Type B pancreatic cell (in vitro differentiated cells): ENCODE measurements around the gene SLC5A8. TPM values are rescaled to one million over a fixed set of nuclear protein-coding genes. Genes with fewer than 3 reads are reported as not detected.

ENCODE experiments used
- DNase-seq: peaks from one replicate; pipeline ENCODE4 v3.0.0; 2021; ENCODE audit warnings: mixed read lengths; ENCODE audit not compliant: unreplicated experiment; ENCODE audit errors: extremely low spot score
- H3K27ac Mint-ChIP-seq: 2 replicates; pipeline ENCODE4 v1.8.0; 2021; ENCODE audit warnings: mild to moderate bottlenecking, mixed read lengths
- H3K27me3 Mint-ChIP-seq: 2 replicates; pipeline ENCODE4 v1.8.0; 2021; ENCODE audit warnings: mixed read lengths
- H3K36me3 Mint-ChIP-seq: 2 replicates; pipeline ENCODE4 v1.8.0; 2021; ENCODE audit warnings: mixed read lengths
- H3K4me1 Mint-ChIP-seq: one replicate; pipeline ENCODE4 v1.8.0; 2021; ENCODE audit warnings: mixed read lengths; ENCODE audit not compliant: unreplicated experiment
- H3K4me3 Mint-ChIP-seq: 2 replicates; pipeline ENCODE4 v1.8.0; 2021; ENCODE audit warnings: mild to moderate bottlenecking, mixed read lengths
- H3K9me3 Mint-ChIP-seq: 2 replicates; pipeline ENCODE4 v1.8.0; 2021; ENCODE audit warnings: mixed read lengths
- long read RNA-seq: library from polyadenylated mRNA; unstranded; transcript quantifications from one replicate; pipeline ENCODE4 v2.0.0, GENCODE V29; 2020
- total RNA-seq: library from RNA; stranded (reverse); gene quantifications from 2 replicates; pipeline ENCODE4 v1.2.1, GENCODE V29; 2021; ENCODE audit warnings: low replicate concordance
- TF ChIP-seq, protein P1 (sequence below): fragments of 200-600 bp; sonication (generic); conservative IDR thresholded peaks from 2 replicates; pipeline ENCODE4 v1.5.0; 2021; ENCODE audit warnings: antibody characterized with exemption, mild to moderate bottlenecking

Gene SLC5A8, protein sequence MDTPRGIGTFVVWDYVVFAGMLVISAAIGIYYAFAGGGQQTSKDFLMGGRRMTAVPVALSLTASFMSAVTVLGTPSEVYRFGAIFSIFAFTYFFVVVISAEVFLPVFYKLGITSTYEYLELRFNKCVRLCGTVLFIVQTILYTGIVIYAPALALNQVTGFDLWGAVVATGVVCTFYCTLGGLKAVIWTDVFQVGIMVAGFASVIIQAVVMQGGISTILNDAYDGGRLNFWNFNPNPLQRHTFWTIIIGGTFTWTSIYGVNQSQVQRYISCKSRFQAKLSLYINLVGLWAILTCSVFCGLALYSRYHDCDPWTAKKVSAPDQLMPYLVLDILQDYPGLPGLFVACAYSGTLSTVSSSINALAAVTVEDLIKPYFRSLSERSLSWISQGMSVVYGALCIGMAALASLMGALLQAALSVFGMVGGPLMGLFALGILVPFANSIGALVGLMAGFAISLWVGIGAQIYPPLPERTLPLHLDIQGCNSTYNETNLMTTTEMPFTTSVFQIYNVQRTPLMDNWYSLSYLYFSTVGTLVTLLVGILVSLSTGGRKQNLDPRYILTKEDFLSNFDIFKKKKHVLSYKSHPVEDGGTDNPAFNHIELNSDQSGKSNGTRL
- 0.72 and 1.0 TPM in 2 replicates for total RNA-seq
- long read RNA-seq, full-length matches to known transcripts: 1 of 2 reads
- long read RNA-seq, partial matches to known transcripts: 0 of 2 reads
- long read RNA-seq, other reads (novel, unspliced or antisense): 1 of 2 reads

DNA sequence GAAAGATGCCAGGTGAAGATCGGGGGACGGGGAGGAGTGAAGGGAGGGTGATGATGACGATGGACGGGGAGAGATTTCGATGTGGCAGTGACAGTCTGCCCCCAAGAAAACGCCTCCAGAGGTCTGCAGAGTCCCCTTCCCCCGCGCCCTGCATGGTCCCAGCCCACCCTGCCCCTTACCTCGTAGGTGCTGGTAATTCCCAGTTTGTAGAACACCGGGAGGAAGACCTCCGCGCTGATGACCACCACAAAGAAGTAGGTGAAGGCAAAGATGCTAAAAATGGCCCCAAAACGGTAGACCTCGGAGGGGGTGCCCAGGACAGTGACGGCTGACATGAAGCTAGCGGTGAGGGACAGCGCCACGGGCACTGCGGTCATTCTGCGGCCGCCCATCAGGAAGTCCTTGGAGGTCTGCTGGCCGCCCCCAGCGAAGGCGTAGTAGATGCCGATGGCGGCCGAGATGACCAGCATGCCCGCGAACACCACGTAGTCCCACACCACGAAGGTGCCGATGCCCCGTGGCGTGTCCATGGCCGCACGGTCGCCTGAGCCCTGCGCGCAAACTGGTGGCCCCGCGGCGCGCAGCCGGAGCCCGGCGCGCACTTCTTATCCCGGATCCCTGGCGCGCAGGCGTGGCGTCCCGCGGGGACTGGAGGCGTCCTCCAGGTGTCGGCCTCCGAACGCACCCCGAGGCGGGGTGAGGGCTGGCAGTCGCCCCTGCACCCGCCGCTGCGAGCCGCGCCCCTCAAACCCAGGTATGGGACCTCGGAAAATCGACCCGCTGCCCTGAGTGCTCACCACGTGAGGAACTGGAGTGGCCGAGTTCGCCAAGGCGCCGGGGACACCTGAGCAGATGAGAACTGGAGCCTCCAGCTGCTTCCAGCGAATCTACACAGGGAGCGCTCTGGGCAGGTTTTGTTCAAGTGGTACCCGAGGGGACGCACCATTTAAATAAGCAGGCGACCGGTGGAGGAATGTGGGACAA is at the start of gene SLC5A8:
SLC5A8 (minus strand) TSS at position 920 of the 984 bp plus-strand sequence; CDS start at position 530, 390 bp downstream.
- DNase-seq: no peak
- peak within 1 kb of the TSS; percentile 57 for H3K4me3 Mint-ChIP-seq
- TF ChIP-seq, protein P1, sequence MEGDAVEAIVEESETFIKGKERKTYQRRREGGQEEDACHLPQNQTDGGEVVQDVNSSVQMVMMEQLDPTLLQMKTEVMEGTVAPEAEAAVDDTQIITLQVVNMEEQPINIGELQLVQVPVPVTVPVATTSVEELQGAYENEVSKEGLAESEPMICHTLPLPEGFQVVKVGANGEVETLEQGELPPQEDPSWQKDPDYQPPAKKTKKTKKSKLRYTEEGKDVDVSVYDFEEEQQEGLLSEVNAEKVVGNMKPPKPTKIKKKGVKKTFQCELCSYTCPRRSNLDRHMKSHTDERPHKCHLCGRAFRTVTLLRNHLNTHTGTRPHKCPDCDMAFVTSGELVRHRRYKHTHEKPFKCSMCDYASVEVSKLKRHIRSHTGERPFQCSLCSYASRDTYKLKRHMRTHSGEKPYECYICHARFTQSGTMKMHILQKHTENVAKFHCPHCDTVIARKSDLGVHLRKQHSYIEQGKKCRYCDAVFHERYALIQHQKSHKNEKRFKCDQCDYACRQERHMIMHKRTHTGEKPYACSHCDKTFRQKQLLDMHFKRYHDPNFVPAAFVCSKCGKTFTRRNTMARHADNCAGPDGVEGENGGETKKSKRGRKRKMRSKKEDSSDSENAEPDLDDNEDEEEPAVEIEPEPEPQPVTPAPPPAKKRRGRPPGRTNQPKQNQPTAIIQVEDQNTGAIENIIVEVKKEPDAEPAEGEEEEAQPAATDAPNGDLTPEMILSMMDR: no peak
- no peaks in the 10 kb centered on the region for H3K36me3 Mint-ChIP-seq
- H3K9me3 Mint-ChIP-seq: no peaks in the 10 kb centered on the region
- peaks cover 69% of the 10 kb centered on the region for H3K27me3 Mint-ChIP-seq
- H3K4me1 Mint-ChIP-seq: no peaks in the 10 kb centered on the region
- H3K27ac Mint-ChIP-seq: no peak within 1 kb of the TSS

DNA sequence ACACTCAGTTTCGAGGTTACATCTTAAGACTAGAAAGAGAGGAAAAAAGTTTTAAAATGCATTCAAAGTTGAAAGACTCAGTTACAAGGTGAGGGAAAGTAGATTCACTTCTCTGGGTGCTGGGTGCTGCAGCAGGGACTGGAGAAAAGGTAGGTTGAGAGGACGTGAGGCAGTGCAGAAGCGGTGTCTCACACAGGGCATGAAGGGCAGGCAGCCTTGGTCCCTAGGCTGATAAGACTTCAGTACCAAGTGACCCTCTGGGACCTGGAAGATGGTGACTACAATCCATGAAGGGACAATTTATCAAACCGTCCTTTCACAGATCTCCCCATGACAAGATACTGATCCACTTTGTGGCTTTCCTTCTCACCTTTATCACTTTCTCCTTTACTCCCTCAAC is 47.3 kb upstream of the SLC5A8 start:
- TF ChIP-seq, protein P1: no peak
- H3K9me3 Mint-ChIP-seq: peaks cover 4% of the 10 kb centered on the region
- no peak for DNase-seq
- H3K36me3 Mint-ChIP-seq: no peaks in the 10 kb centered on the region
- no peaks in the 10 kb centered on the region for H3K4me1 Mint-ChIP-seq
- no peak overlapping the region for H3K27ac Mint-ChIP-seq
- H3K27me3 Mint-ChIP-seq: peaks cover 4% of the 10 kb centered on the region
- no peak overlapping the region for H3K4me3 Mint-ChIP-seq

DNA sequence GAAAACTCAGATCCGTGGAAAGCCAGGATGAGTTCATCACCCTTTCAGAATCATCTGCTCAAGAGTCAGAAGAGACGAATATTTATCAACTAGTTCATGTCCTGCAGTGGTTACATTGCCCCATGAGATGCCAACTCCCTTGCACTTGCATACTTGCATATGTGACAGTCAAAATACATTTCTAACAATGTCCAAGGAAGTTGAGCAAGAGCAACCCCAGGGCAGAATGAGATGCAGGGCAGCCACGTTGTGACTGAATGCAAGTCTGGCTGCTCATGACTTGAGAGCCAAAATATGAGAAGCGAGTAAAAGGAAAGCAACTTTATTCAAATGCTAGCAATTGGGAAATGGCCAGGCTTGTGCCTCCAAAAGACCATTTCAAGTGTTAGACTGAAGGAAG is 46.2 kb upstream of the SLC5A8 start:
- Mint-ChIP-seq H3K27ac (no peak overlapping the region), H3K4me1 (no peaks in the 10 kb centered on the region), H3K36me3 (no peaks in the 10 kb centered on the region), H3K27me3 (peaks cover 4% of the 10 kb centered on the region), H3K9me3 (peaks cover 4% of the 10 kb centered on the region), H3K4me3 (no peak overlapping the region)
- TF ChIP-seq, protein P1: no peak
- DNase-seq: no peak

DNA sequence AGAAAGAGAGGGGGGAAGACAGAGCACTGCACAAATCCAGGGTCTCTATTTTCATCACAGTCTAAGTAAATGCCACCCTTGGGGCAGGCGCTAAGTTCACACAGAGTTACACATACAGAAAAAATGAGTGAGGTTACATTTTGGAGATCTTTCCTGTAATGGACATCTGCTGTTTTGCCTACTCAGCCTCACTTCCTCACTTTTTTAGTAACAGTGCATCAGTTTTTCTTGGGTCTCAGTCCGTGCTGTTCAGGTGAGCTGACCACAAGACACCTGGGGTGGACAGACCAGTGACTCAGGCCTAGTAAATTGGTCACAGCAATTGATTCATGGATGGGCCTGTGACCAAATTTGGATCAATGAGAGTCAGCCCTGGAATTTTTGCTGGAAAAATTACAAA is 33.6 kb upstream of the SLC5A8 start:
- no peaks in the 10 kb centered on the region for H3K27me3 Mint-ChIP-seq
- no peak overlapping the region for H3K4me3 Mint-ChIP-seq
- DNase-seq: no peak
- no peak overlapping the region for H3K27ac Mint-ChIP-seq
- TF ChIP-seq, protein P1: no peak
- H3K4me1 Mint-ChIP-seq: no peaks in the 10 kb centered on the region
- H3K9me3 Mint-ChIP-seq: no peaks in the 10 kb centered on the region
- no peaks in the 10 kb centered on the region for H3K36me3 Mint-ChIP-seq

DNA sequence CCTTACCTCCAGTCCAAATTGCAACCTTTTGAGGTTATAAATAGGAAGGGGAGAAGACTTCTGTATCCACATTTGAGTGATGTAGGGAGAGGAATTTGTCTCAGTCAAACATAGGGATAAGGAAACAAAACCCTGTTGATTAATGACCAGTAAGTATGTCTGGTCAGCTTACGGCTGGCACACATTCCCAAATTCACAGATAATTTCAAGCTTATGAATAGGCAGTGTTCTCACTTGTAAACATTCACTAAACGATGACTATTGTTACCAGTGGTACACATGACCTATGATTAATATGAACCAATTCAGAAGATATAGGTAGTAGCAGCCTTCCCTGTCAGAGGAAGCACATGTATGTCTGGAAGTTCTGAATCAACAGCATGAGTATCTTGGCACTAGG is 33.0 kb upstream of the SLC5A8 start:
- no peaks in the 10 kb centered on the region for H3K36me3 Mint-ChIP-seq
- no peak overlapping the region for H3K27ac Mint-ChIP-seq
- no peaks in the 10 kb centered on the region for H3K4me1 Mint-ChIP-seq
- H3K27me3 Mint-ChIP-seq: no peaks in the 10 kb centered on the region
- DNase-seq: no peak
- H3K4me3 Mint-ChIP-seq: no peak overlapping the region
- TF ChIP-seq, protein P1: no peak
- H3K9me3 Mint-ChIP-seq: no peaks in the 10 kb centered on the region
